Omental fat pad (tissue), 4 donors: ENCODE data around the gene SRSF8. TPM values are rescaled to one million over a fixed set of nuclear protein-coding genes. Genes with fewer than 3 reads are reported as not detected.

ENCODE experiments used
- ATAC-seq: fragments of 150-250 bp; one replicate; pipeline ENCODE4 v1.9.1; 2016; ENCODE audit warnings: mild to moderate bottlenecking, moderate library complexity; ENCODE audit not compliant: low FRiP score
- DNase-seq: peaks from one replicate; pipeline ENCODE4 v3.0.0-alpha.2; 2019; ENCODE audit warnings: low spot score
- CTCF ChIP-seq, 3 donors: fragments of 450-650 bp; IDR thresholded peaks; one replicate each; pipeline ENCODE4 v1.5.1; 2016 to 2017; ENCODE audit warnings: antibody characterized with exemption in 3 of 3, mild to moderate bottlenecking in 3 of 3, moderate library complexity in 2 of 3
- total RNA-seq, 4 donors: library from RNA; depleted of rRNA; stranded (reverse); fragments of >200 nt; gene quantifications; one replicate each; pipeline ENCODE4 v1.1.0, GENCODE V29; 2016

SRSF8 gene
- total RNA-seq, 4 donors from 2014 or later: 22.5 to 32.9 (median 25.6) TPM

GRCh38 chr11:95088946-95089619, 22.4 kb downstream of the SRSF8 start:
- ATAC-seq: peak; percentile 67
- DNase-seq: peak; percentile 46
- TF ChIP-seq CTCF (IDR thresholded peaks at IDR 0.05): no peak

GRCh38 chr11:95089620-95090542, 23.2 kb downstream of the SRSF8 start, which contains the start of gene ENDOD1:
ENDOD1 (plus strand) TSS chr11:95089846; CDS start chr11:95089928, 82 bp downstream.
- ATAC-seq (peak; percentile 95), DNase-seq (peak; percentile 36)
- peak in 1 of 3 donors; percentile 13 for TF ChIP-seq CTCF (IDR thresholded peaks at IDR 0.05)

- ATAC-seq (no peak), DNase-seq (no peak)
- no peak for TF ChIP-seq CTCF (IDR thresholded peaks at IDR 0.05)
These were observed 25.0 kb downstream of the SRSF8 start for GRCh38 chr11:95091663-95092180.

GRCh38 chr11:95092549-95093324, 26.0 kb downstream of the SRSF8 start:
- ATAC-seq (no peak), DNase-seq (no peak)
- peak in 1 of 3 donors; percentile 13 for TF ChIP-seq CTCF (IDR thresholded peaks at IDR 0.05)

GRCh38 chr11:95093548-95093947, 26.8 kb downstream of the SRSF8 start:
- no peak for TF ChIP-seq CTCF (IDR thresholded peaks at IDR 0.05)
- DNase-seq (no peak), ATAC-seq (no peak)

GRCh38 chr11:95095858-95096587, 29.3 kb downstream of the SRSF8 start:
- no peak for ATAC-seq
- DNase-seq: no peak
- TF ChIP-seq CTCF (IDR thresholded peaks at IDR 0.05): no peak
